H9 (cell line): Measurements from ENCODE around the gene ACP1. TPM values are rescaled to one million over a fixed set of nuclear protein-coding genes. Genes with fewer than 3 reads are reported as not detected.

Source experiments
- DNase-seq: peaks from one replicate; pipeline ENCODE4 v3.0.0-alpha.2; 2017
- H2AFZ ChIP-seq: one replicate; pipeline ENCODE4 v1.6.1; 2013; ENCODE audit warnings: mild to moderate bottlenecking, low read length, control low read depth, moderate library complexity
- H2AK5ac ChIP-seq: 2 replicates; pipeline ENCODE4 v1.6.1; 2013; ENCODE audit warnings: low read length, control low read depth, mixed read lengths; ENCODE audit not compliant: insufficient read length
- H2BK120ac ChIP-seq: one replicate; pipeline ENCODE4 v1.6.1; 2013; ENCODE audit warnings: low read depth, mild to moderate bottlenecking, low read length, control low read depth, inconsistent platforms; ENCODE audit not compliant: poor library complexity, severe bottlenecking
- H2BK12ac ChIP-seq: 2 replicates; pipeline ENCODE4 v1.6.1; 2013; ENCODE audit warnings: low read length, control low read depth, mixed read lengths, low read depth; ENCODE audit not compliant: insufficient read length
- H2BK15ac ChIP-seq: 2 replicates; pipeline ENCODE4 v1.6.1; 2013; ENCODE audit warnings: low read depth, low read length, control low read depth
- H2BK20ac ChIP-seq: one replicate; pipeline ENCODE4 v1.6.1; 2013; ENCODE audit warnings: low read depth, mild to moderate bottlenecking, low read length, control low read depth, inconsistent platforms; ENCODE audit not compliant: poor library complexity, severe bottlenecking
- H2BK5ac ChIP-seq: 2 replicates; pipeline ENCODE4 v1.6.1; 2013; ENCODE audit warnings: low read length, control low read depth, mixed read lengths; ENCODE audit not compliant: insufficient read length
- H3K14ac ChIP-seq: 2 replicates; pipeline ENCODE4 v1.6.1; 2013; ENCODE audit warnings: low read length, control low read depth; ENCODE audit not compliant: insufficient read depth
- H3K18ac ChIP-seq: 2 replicates; pipeline ENCODE4 v1.6.1; 2013; ENCODE audit warnings: low read depth, mild to moderate bottlenecking, mixed read lengths, low read length, control low read depth; ENCODE audit not compliant: insufficient read length
- H3K23ac ChIP-seq: 2 replicates; pipeline ENCODE4 v1.6.1; 2013; ENCODE audit warnings: low read length, control low read depth, mixed read lengths, low read depth; ENCODE audit not compliant: insufficient read length
- H3K23me2 ChIP-seq: 2 replicates; pipeline ENCODE4 v1.6.1; 2013; ENCODE audit warnings: low read depth, mild to moderate bottlenecking, mixed read lengths, low read length, control low read depth; ENCODE audit not compliant: insufficient read length, poor library complexity, severe bottlenecking
- H3K27ac ChIP-seq: 2 replicates; pipeline ENCODE4 v1.5.1; 2013; ENCODE audit warnings: low read length, control low read depth, mixed read lengths, low read depth; ENCODE audit not compliant: insufficient read length
- H3K27me3 ChIP-seq: 2 replicates; pipeline ENCODE4 v1.6.1; 2013; ENCODE audit warnings: low read length, control low read depth, inconsistent platforms; ENCODE audit not compliant: insufficient read depth
- H3K4ac ChIP-seq: 2 replicates; pipeline ENCODE4 v1.6.1; 2013; ENCODE audit warnings: low read depth, mild to moderate bottlenecking, control low read depth, inconsistent platforms, low read length, moderate library complexity
- H3K4me1 ChIP-seq: 2 replicates; pipeline ENCODE4 v1.6.1; 2013; ENCODE audit warnings: low read length, control low read depth, inconsistent platforms; ENCODE audit not compliant: insufficient read depth
- H3K4me2 ChIP-seq: 2 replicates; pipeline ENCODE4 v1.6.1; 2013; ENCODE audit warnings: low read length, control low read depth, mixed read lengths; ENCODE audit not compliant: insufficient read length, insufficient read depth
- H3K56ac ChIP-seq: 2 replicates; pipeline ENCODE4 v1.6.1; 2013; ENCODE audit warnings: low read depth, mild to moderate bottlenecking, mixed read lengths, low read length, control low read depth; ENCODE audit not compliant: insufficient read length
- H3K79me1 ChIP-seq: 2 replicates; pipeline ENCODE4 v1.6.1; 2013; ENCODE audit warnings: low read depth, mild to moderate bottlenecking, moderate library complexity, low read length, control low read depth, inconsistent platforms; ENCODE audit not compliant: insufficient read depth, poor library complexity, severe bottlenecking
- H3K79me2 ChIP-seq: 2 replicates; pipeline ENCODE4 v1.6.1; 2013; ENCODE audit warnings: low read length, control low read depth, inconsistent platforms; ENCODE audit not compliant: insufficient read depth
- H3K9ac ChIP-seq: 2 replicates; pipeline ENCODE4 v1.6.1; 2013; ENCODE audit warnings: low read length, control low read depth, mixed read lengths; ENCODE audit not compliant: insufficient read length; ENCODE audit errors: extremely low read depth
- H3K9me3 ChIP-seq: one replicate; pipeline ENCODE4 v1.6.1; 2013; ENCODE audit warnings: low read depth, low read length, inconsistent platforms; ENCODE audit not compliant: control insufficient read depth
- H3T11ph ChIP-seq: one replicate; pipeline ENCODE4 v1.6.1; 2013; ENCODE audit warnings: mild to moderate bottlenecking, low read length, control low read depth, inconsistent platforms
- H4K20me1 ChIP-seq: one replicate; pipeline ENCODE4 v1.6.1; 2013; ENCODE audit not compliant: control insufficient read depth, insufficient read length, insufficient read depth
- H4K5ac ChIP-seq: 2 replicates; pipeline ENCODE4 v1.6.1; 2013; ENCODE audit warnings: low read depth, mild to moderate bottlenecking, mixed read lengths, low read length, control low read depth; ENCODE audit not compliant: insufficient read length
- H4K8ac ChIP-seq: replicated peaks from 2 replicates; pipeline ENCODE4 v1.6.1; 2013; ENCODE audit warnings: low read length, control low read depth, mixed read lengths, low read depth; ENCODE audit not compliant: insufficient read length
- H4K91ac ChIP-seq: 2 replicates; pipeline ENCODE4 v1.6.1; 2013; ENCODE audit warnings: low read depth, mild to moderate bottlenecking, moderate library complexity, mixed read lengths, low read length, control low read depth; ENCODE audit not compliant: insufficient read length
- H3K27ac Mint-ChIP-seq, 3 experiments: 2 replicates in 2 of 3; 3 replicates in 1 of 3; pipeline ENCODE4 v1.8.0; 2020 to 2021; ENCODE audit warnings: mixed read lengths in 3 of 3, mild to moderate bottlenecking in 1 of 3, moderate library complexity in 1 of 3
- H3K27me3 Mint-ChIP-seq: 2 replicates; pipeline ENCODE4 v1.8.0; 2021; ENCODE audit warnings: low read depth, mild to moderate bottlenecking, moderate library complexity, mixed read lengths
- H3K36me3 Mint-ChIP-seq, 3 experiments: 2 replicates in 2 of 3; 3 replicates in 1 of 3; pipeline ENCODE4 v1.8.0; 2020 to 2021; ENCODE audit warnings: low read depth in 3 of 3, mixed read lengths in 3 of 3; ENCODE audit not compliant: insufficient read depth in 1 of 3
- H3K4me1 Mint-ChIP-seq, 2 experiments: 2 replicates each; pipeline ENCODE4 v1.8.0; 2020; ENCODE audit warnings: mixed read lengths in 2 of 2
- H3K4me3 Mint-ChIP-seq, 2 experiments: 2 replicates in 1 of 2; 3 replicates in 1 of 2; pipeline ENCODE4 v1.8.0; 2020 to 2021; ENCODE audit warnings: mild to moderate bottlenecking in 2 of 2, mixed read lengths in 2 of 2, moderate library complexity in 1 of 2
- H3K9me3 Mint-ChIP-seq, 2 experiments: 2 replicates in 1 of 2; 3 replicates in 1 of 2; pipeline ENCODE4 v1.8.0; 2020; ENCODE audit warnings: mild to moderate bottlenecking in 2 of 2, mixed read lengths in 2 of 2, moderate library complexity in 1 of 2
- CTCF ChIP-seq: fragments of 200-600 bp; sonication (generic); conservative IDR thresholded peaks from 3 replicates; pipeline ENCODE4 v1.8.0; 2021; ENCODE audit warnings: antibody characterized with exemption, mild to moderate bottlenecking
- WGBS: extraction: QIAGEN DNeasy Blood & Tissue Kit; methylation state at CpG from one replicate; pipeline ENCODE4 v1.1.7; 2013; ENCODE audit warnings: missing lambda C conversion rate, low lambda C conversion rate, mixed read lengths; ENCODE audit not compliant: insufficient read length; ENCODE audit errors: extremely low coverage; 5-methylcytosine and 5-hydroxymethylcytosine counted together
- total RNA-seq: library from RNA; stranded (reverse); gene quantifications from 2 replicates; pipeline ENCODE4 v1.2.1, GENCODE V29; 2021

ACP1 gene
- total RNA-seq, 1 experiment from 2014 or later, result 143 TPM

- no peak overlapping the region for H3K18ac ChIP-seq
- no peaks in the 10 kb centered on the region for H4K20me1 ChIP-seq
- Mint-ChIP-seq H3K4me3 (no peak overlapping the region), H3K27ac (no peak overlapping the region), H3K27me3 (peaks cover 5% of the 10 kb centered on the region; the same call in 1 of the 2 replicates), H3K36me3 (peaks cover 0 to 8% (median 6%) of the 10 kb centered on the region in 3 experiments; a peak in 5 of 7 replicates), H3K9me3 (peaks cover 7 to 11% of the 10 kb centered on the region in 2 experiments), H3K4me1 (peaks cover 7% of the 10 kb centered on the region in 2 experiments)
- no CpG with 5 or more reads among the region's 10 CpGs for WGBS
- H2BK120ac ChIP-seq, result no peak overlapping the region
- no peak for DNase-seq
- no peak overlapping the region for H4K5ac ChIP-seq
- no peak overlapping the region for H3K4ac ChIP-seq
- H2BK12ac ChIP-seq, result no peak overlapping the region
- no peaks in the 10 kb centered on the region for H3K79me2 ChIP-seq
- no peak overlapping the region for H3K56ac ChIP-seq
- no peak overlapping the region for H2BK15ac ChIP-seq
- H4K8ac ChIP-seq, result no peak overlapping the region
- no peak overlapping the region for H3K27ac ChIP-seq
- H3K4me1 ChIP-seq, result no peaks in the 10 kb centered on the region
- no peak for TF ChIP-seq CTCF
- H3K23ac ChIP-seq, result no peak overlapping the region
- no peak overlapping the region for H3T11ph ChIP-seq
- H3K23me2 ChIP-seq, result no peaks in the 10 kb centered on the region
- no peak overlapping the region for H3K4me2 ChIP-seq
- H2AK5ac ChIP-seq, result no peak overlapping the region
- no peaks in the 10 kb centered on the region for H3K79me1 ChIP-seq
- no peak overlapping the region for H3K9ac ChIP-seq
- H3K9me3 ChIP-seq, result no peaks in the 10 kb centered on the region
- no peak overlapping the region for H2BK20ac ChIP-seq
- no peak overlapping the region for H3K14ac ChIP-seq
- H2AFZ ChIP-seq, result no peak overlapping the region
- no peaks in the 10 kb centered on the region for H3K27me3 ChIP-seq
- H4K91ac ChIP-seq, result no peak overlapping the region
- H2BK5ac ChIP-seq, result no peak overlapping the region
These were observed 57.6 kb downstream of the ACP1 start for GRCh38 chr2:322326-322725.
